Measurements from ENCODE around the gene STBD1.

Gene STBD1

DNA sequence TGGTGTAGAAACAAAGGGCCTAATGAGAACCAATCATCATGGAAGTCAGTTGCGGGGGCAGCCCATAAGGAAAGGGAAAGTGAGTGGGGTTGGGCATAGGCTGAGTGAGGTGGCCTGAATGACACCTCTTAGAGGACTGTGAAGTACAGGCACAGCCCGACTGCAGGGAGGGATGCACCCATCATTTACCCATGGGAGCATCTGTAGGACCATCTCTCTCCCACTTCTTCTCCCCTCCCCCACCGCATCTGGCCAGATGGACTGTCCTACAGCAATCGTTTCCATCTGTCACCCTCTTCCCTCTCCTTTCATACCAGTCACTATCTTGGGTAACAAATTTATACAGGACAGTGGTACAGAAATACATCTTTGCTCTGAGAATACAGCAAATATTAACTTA is 4.2 kb downstream of the STBD1 start:
- no peaks in the 10 kb centered on the region for H3K9me3 ChIP-seq (replicated peaks; ENCODE audit: insufficient read depth, low read length)
- no peak overlapping the region for H2AFZ ChIP-seq (ENCODE audit: low read length)
- H3K9ac ChIP-seq (ENCODE audit: low read length) = no peak overlapping the region
- peaks cover 10% of the 10 kb centered on the region for H3K36me3 ChIP-seq (replicated peaks; ENCODE audit: insufficient read depth, low read length)
- H3K4me3 ChIP-seq (ENCODE audit: low read length) = no peak overlapping the region
- H3K9me2 ChIP-seq (replicated peaks; ENCODE audit: insufficient read depth, low read length) = no peaks in the 10 kb centered on the region
- H3K27ac ChIP-seq (ENCODE audit: low read length) = no peak overlapping the region
- no peaks in the 10 kb centered on the region for H3K27me3 ChIP-seq (replicated peaks; ENCODE audit: insufficient read depth, low read length)
- H3F3A ChIP-seq (ENCODE audit: insufficient read depth, low read length) = peaks cover 21% of the 10 kb centered on the region
- no peak overlapping the region for H3K4me2 ChIP-seq (ENCODE audit: low read depth, low read length)
- peaks cover 51% of the 10 kb centered on the region for H3K79me2 ChIP-seq (ENCODE audit: low read length)
- no peak for DNase-seq
- peaks cover 14% of the 10 kb centered on the region; the same call in 1 of the 2 replicates for H3K4me1 ChIP-seq (ENCODE audit: low read length)
- no peaks in the 10 kb centered on the region for H4K20me1 ChIP-seq (ENCODE audit: insufficient read depth, low read length)
- no peak for TF ChIP-seq EZH2 (optimal IDR thresholded peaks at IDR 0.05; ENCODE audit: low read depth, low read length)
- no peak for TF ChIP-seq CTCF (IDR thresholded peaks at IDR 0.05; ENCODE audit: low read length)
- no peak for TF ChIP-seq EZH2phosphoT487 (IDR thresholded peaks at IDR 0.05; ENCODE audit: low read length)

- Histone ChIP-seq H3K4me2 (ENCODE audit: low read depth, low read length) (no peak overlapping the region), H3K9me3 (replicated peaks; ENCODE audit: insufficient read depth, low read length) (no peaks in the 10 kb centered on the region), H3F3A (ENCODE audit: insufficient read depth, low read length) (peaks cover 14% of the 10 kb centered on the region), H3K27ac (ENCODE audit: low read length) (no peak overlapping the region), H3K4me1 (ENCODE audit: low read length) (peaks cover 14% of the 10 kb centered on the region; the same call in 1 of the 2 replicates), H3K79me2 (ENCODE audit: low read length) (peaks cover 38% of the 10 kb centered on the region), H3K4me3 (ENCODE audit: low read length) (no peak overlapping the region), H3K27me3 (replicated peaks; ENCODE audit: insufficient read depth, low read length) (no peaks in the 10 kb centered on the region), H4K20me1 (ENCODE audit: insufficient read depth, low read length) (no peaks in the 10 kb centered on the region), H3K36me3 (replicated peaks; ENCODE audit: insufficient read depth, low read length) (peaks cover 10% of the 10 kb centered on the region), H3K9ac (ENCODE audit: low read length) (no peak overlapping the region), H3K9me2 (replicated peaks; ENCODE audit: insufficient read depth, low read length) (no peaks in the 10 kb centered on the region), H2AFZ (ENCODE audit: low read length) (no peak overlapping the region)
- TF ChIP-seq EZH2 (optimal IDR thresholded peaks at IDR 0.05; ENCODE audit: low read depth, low read length) (no peak), CTCF (IDR thresholded peaks at IDR 0.05; ENCODE audit: low read length) (no peak), EZH2phosphoT487 (IDR thresholded peaks at IDR 0.05; ENCODE audit: low read length) (no peak)
- DNase-seq = no peak
Measured at GRCh38 chr4:76311896-76312331, 5.4 kb downstream of the STBD1 start.

GRCh38 chr4:76312457-76312856 is 5.9 kb downstream of the STBD1 start:
- Histone ChIP-seq H4K20me1 (ENCODE audit: insufficient read depth, low read length) (no peaks in the 10 kb centered on the region), H3K4me2 (ENCODE audit: low read depth, low read length) (no peak overlapping the region), H3K79me2 (ENCODE audit: low read length) (peaks cover 33% of the 10 kb centered on the region), H3F3A (ENCODE audit: insufficient read depth, low read length) (peaks cover 8% of the 10 kb centered on the region; the same call in 1 of the 2 replicates), H3K27me3 (replicated peaks; ENCODE audit: insufficient read depth, low read length) (no peaks in the 10 kb centered on the region), H3K4me3 (ENCODE audit: low read length) (no peak overlapping the region), H3K9me2 (replicated peaks; ENCODE audit: insufficient read depth, low read length) (no peaks in the 10 kb centered on the region), H3K9ac (ENCODE audit: low read length) (no peak overlapping the region), H3K36me3 (replicated peaks; ENCODE audit: insufficient read depth, low read length) (peaks cover 10% of the 10 kb centered on the region), H3K9me3 (replicated peaks; ENCODE audit: insufficient read depth, low read length) (no peaks in the 10 kb centered on the region), H3K4me1 (ENCODE audit: low read length) (peaks cover 14% of the 10 kb centered on the region; the same call in 1 of the 2 replicates), H3K27ac (ENCODE audit: low read length) (no peak overlapping the region), H2AFZ (ENCODE audit: low read length) (no peak overlapping the region)
- TF ChIP-seq EZH2phosphoT487 (IDR thresholded peaks at IDR 0.05; ENCODE audit: low read length) = no peak
- TF ChIP-seq EZH2 (optimal IDR thresholded peaks at IDR 0.05; ENCODE audit: low read depth, low read length) = no peak
- no peak for TF ChIP-seq CTCF (IDR thresholded peaks at IDR 0.05; ENCODE audit: low read length)
- peak; percentile 24 for DNase-seq
